HK-2 (cell line): ENCODE measurements around the gene PSMA6.
"Not testable (repeated sequence)": the region's sequence is repeated elsewhere in the genome, so short reads cannot be mapped to it uniquely, and the experiment has no call there.

ENCODE experiments used
- DNase-seq: peaks from one replicate; pipeline ENCODE4 v3.0.0-alpha.2; 2018; ENCODE audit not compliant: unreplicated experiment

PSMA6 gene

GRCh38 chr14:35344107-35344807, 52.1 kb downstream of the PSMA6 start:
- DNase-seq: no peak

- no peak for DNase-seq
Measured at GRCh38 chr14:35346738-35347322, 54.6 kb downstream of the PSMA6 start.

- DNase-seq: no peak
Measured at GRCh38 chr14:35347323-35348043, 55.3 kb downstream of the PSMA6 start.

GRCh38 chr14:35348044-35348380, 55.8 kb downstream of the PSMA6 start:
- not testable (repeated sequence) for DNase-seq

GRCh38 chr14:35349496-35350365, 57.5 kb downstream of the PSMA6 start:
- DNase-seq: no peak

GRCh38 chr14:35351497-35351896, 59.3 kb downstream of the PSMA6 start:
- no peak for DNase-seq

GRCh38 chr14:35351897-35352273, 59.7 kb downstream of the PSMA6 start:
- DNase-seq: no peak

GRCh38 chr14:35352274-35353233, 60.4 kb downstream of the PSMA6 start:
- DNase-seq: no peak

- no peak for DNase-seq
Measured at GRCh38 chr14:35353409-35354172, 61.4 kb downstream of the PSMA6 start.

- DNase-seq: not testable (repeated sequence)
Measured at GRCh38 chr14:35355235-35355634, 63.1 kb downstream of the PSMA6 start.

GRCh38 chr14:35355981-35356841, 64.0 kb downstream of the PSMA6 start:
- DNase-seq: no peak

GRCh38 chr14:35359655-35360054, 67.5 kb downstream of the PSMA6 start:
- not testable (repeated sequence) for DNase-seq

GRCh38 chr14:35361141-35361480, 68.9 kb downstream of the PSMA6 start:
- no peak for DNase-seq

- DNase-seq: no peak
Measured at GRCh38 chr14:35362450-35362849, 70.3 kb downstream of the PSMA6 start.

- peak; percentile 22 for DNase-seq
Measured at GRCh38 chr14:35362911-35363374, 70.8 kb downstream of the PSMA6 start.

- peak; percentile 83 for DNase-seq
Measured at GRCh38 chr14:35365130-35366055, 73.2 kb downstream of the PSMA6 start.

- DNase-seq: peak; percentile 62
Measured at GRCh38 chr14:35366056-35366451, 73.9 kb downstream of the PSMA6 start.

GRCh38 chr14:35366521-35366976, 74.4 kb downstream of the PSMA6 start:
- no peak for DNase-seq
